ENCODE measurements around the gene RP2.

Gene RP2

DNA sequence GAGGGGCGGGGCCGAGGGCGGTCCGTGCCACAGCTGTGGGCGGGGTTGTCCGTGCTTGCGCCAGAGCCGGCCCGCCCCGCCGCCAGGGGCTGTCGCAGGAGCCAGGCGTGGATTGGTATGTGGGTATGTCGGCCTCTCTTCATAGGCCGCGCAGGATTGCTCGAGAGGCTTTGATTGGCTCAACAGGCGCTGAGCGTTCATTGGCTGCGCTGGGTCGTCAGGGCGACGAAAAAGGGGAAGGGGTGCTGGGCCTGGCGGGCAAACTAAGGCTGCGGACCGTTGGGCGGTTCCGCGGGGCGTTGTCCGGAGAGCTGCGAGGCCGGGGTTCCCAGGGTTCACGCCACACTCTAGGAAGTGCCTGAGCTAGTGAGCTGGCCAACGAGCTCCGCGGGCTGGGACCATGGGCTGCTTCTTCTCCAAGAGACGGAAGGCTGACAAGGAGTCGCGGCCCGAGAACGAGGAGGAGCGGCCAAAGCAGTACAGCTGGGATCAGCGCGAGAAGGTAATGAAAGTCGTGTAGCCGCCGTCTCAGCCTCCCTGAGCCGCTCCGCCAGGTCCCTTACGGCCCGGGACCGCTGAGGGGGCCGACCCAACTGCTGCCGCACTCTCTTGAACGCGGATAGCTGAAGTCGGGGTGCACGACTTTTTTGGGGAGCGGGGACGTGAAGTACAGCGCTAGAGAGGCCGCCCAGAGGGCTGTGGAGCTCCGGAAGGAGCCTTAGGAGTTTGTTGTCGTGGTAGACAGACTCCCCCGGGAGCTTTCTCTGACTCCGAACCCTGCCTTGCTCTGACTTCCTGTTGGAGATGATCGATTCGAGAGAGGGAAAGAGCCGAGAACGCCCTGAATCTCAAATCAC lies at the start of gene RP2:
TSS of gene RP2 (plus strand) at position 343 of the 857 bp plus-strand sequence. CDS start at position 401, 58 bp downstream.
- ChIA-PET POLR2A (ENCODE audit: low non-redundant PET) (no interaction called here), CTCF (interaction anchor here (0.6 kb wide), 1 partner anchor 47 kb away, joined by 3 read pairs; no protein-coding TSS in a partner anchor)
- TF ChIP-seq, protein P1, sequence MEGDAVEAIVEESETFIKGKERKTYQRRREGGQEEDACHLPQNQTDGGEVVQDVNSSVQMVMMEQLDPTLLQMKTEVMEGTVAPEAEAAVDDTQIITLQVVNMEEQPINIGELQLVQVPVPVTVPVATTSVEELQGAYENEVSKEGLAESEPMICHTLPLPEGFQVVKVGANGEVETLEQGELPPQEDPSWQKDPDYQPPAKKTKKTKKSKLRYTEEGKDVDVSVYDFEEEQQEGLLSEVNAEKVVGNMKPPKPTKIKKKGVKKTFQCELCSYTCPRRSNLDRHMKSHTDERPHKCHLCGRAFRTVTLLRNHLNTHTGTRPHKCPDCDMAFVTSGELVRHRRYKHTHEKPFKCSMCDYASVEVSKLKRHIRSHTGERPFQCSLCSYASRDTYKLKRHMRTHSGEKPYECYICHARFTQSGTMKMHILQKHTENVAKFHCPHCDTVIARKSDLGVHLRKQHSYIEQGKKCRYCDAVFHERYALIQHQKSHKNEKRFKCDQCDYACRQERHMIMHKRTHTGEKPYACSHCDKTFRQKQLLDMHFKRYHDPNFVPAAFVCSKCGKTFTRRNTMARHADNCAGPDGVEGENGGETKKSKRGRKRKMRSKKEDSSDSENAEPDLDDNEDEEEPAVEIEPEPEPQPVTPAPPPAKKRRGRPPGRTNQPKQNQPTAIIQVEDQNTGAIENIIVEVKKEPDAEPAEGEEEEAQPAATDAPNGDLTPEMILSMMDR (conservative IDR thresholded peaks at IDR 0.05; ENCODE audit: low read depth) = no peak
- peak; percentile 81 for DNase-seq (ENCODE audit: low spot score)
- peak within 1 kb of the TSS; percentile 89 for H3K27ac ChIP-seq

DNA sequence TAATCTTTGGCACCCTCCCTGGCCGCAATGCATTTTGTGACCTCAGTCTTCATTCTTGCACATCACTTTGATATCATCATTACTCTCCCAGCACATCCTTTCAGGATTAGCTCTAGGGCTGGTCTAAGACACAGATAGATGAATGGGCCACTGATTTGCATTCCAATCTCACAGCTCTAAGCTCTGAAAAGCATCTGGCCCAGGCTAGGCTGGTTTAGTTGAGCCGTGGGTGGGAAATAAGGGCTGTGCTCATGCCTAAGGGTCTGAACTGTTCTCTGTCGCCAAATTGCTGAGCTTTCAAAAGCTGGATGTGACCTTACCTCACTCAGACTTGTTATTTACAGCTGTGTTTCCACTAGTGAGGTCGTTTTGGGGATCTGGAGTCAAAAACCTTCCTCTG lies 47.9 kb upstream of the RP2 start:
- TF ChIP-seq, protein P1 (conservative IDR thresholded peaks at IDR 0.05; ENCODE audit: low read depth) = no peak
- no peak overlapping the region for H3K27ac ChIP-seq
- CTCF ChIA-PET = interaction anchor here (0.7 kb wide), 1 partner anchor 16 kb away, joined by 3 read pairs; no protein-coding TSS in a partner anchor
- POLR2A ChIA-PET (ENCODE audit: low non-redundant PET) = no interaction called here
- DNase-seq (ENCODE audit: low spot score) = no peak

DNA sequence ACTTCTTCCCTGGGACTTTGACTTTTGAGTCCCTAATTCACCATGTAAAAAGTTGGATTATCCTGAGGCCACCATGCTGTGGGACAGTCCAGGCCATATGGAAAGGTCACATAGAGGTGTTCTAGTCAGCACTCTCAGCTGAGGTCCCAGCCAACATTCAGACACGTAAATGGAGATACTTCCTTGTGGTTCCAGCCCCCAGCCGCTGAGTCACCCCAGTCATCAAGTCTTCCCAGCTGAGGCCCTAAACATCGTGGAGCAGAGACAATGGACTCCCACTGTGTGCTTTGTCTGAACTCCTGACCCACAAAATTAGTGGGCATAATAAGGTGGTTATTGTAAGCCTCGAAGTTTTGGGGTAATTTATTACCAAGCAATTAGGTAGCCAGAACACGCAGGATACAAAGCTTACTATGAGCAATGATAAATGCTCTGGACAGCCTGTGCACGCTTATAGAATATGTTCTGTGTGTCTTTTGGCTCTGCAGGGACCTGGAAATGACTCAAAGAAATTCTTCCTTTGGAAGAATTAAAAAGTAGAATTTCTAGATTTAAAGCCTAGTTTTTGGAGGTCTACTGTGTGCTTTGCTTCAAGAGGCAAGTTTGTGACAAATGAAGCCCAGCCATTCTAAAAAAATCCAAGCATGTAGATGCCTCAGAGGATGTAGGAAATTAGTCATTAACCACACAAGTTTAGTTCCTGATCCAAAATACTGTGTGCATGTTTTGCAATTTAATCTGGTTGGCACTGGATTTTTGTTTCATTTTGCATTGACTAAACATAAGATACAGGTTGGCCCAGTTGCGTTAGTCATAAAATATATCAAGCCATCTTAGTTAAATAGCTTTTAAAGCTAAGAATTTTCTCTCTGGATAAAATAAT lies 44.7 kb upstream of the RP2 start:
- DNase-seq (ENCODE audit: low spot score) = peak; percentile 75
- ChIA-PET CTCF (interaction anchor here (1.0 kb wide), 1 partner anchor 33 kb away, joined by 3 read pairs; the partner anchor contains the start of gene SLC9A7), POLR2A (ENCODE audit: low non-redundant PET) (no interaction called here)
- TF ChIP-seq, protein P1 (conservative IDR thresholded peaks at IDR 0.05; ENCODE audit: low read depth) = no peak
- peak overlapping the region; percentile 86 for H3K27ac ChIP-seq

DNA sequence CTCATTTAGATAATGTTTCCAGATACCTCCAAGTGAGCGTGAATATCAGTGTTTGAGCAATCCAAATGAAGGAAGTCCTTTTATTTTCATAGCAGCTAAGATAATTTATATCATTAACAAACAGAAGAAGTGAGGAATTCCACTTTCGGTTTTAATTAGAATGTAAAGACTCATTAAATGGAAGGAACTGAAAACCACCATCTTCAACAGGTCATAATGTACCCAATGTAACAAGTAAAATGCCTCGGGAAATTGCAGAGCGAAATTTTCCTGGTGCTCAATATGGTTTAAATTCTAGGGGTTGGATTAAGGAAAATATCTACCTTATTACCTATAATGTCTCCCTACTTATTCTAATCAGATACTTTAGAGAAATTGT lies 44.0 kb upstream of the RP2 start:
- CTCF ChIA-PET = interaction anchor here (0.6 to 1.0 kb wide), 2 partner anchors 34 to 1277 kb away, joined by 3 to 5 read pairs; partner anchors contain the start of gene SLC9A7
- TF ChIP-seq, protein P1 (conservative IDR thresholded peaks at IDR 0.05; ENCODE audit: low read depth) = no peak
- no peak for DNase-seq (ENCODE audit: low spot score)
- H3K27ac ChIP-seq = no peak overlapping the region
- POLR2A ChIA-PET (ENCODE audit: low non-redundant PET) = no interaction called here

DNA sequence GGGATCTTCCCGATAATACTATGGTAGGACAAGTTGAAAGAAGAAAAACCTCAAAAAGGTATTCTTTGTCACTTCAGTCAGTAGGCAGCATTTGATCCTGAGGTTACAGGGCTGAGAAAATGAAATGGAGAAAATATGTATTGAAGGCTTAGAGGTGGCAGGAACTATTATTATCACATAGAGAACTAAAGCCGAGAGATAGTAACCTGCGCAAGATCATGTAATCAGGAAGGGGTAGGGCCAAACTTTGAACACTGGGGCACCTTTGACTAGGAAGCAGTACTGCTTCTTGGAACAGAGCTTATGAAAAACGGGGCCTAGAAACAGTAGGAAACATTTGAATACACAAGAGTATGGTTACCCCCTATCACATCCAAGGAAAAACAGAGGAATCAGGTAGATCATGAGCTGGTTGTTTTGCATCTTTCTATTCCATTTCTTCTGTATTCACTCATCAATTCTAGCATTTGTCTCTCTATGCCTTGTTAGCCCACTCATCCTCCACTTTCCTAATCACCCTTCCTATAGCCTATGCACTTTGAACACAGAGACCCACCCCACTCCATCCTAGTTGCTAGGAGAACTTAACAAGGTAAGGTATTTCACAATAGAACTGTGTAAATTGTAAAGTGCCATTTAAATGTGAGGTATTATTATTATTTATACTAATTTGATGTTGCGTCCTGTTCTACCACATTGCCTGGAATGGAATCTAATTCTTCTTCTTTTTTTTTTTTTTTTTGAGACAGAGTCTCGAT lies 43.3 kb upstream of the RP2 start:
- no peak for DNase-seq (ENCODE audit: low spot score)
- TF ChIP-seq, protein P1 (conservative IDR thresholded peaks at IDR 0.05; ENCODE audit: low read depth) = no peak
- ChIA-PET CTCF (interaction anchor here (0.6 kb wide), 1 partner anchor 1278 kb away, joined by 5 read pairs; no protein-coding TSS in a partner anchor), POLR2A (ENCODE audit: low non-redundant PET) (no interaction called here)
- no peak overlapping the region for H3K27ac ChIP-seq
